Mucosa of descending colon (tissue), 3 donors: ENCODE data around the gene TRAPPC8. TPM values are rescaled to one million over a fixed set of nuclear protein-coding genes. Genes with fewer than 3 reads are reported as not detected.
"Not testable (repeated sequence)": the region's sequence is repeated elsewhere in the genome, so short reads cannot be mapped to it uniquely, and the experiment has no call there.

Source experiments
- ATAC-seq: fragments of 200-7000 bp; cut with Tn5 transposase; one replicate; pipeline ENCODE4 v1.9.1; 2020; ENCODE audit warnings: mild to moderate bottlenecking, moderate library complexity
- DNase-seq, 3 donors: peaks; one replicate each; pipeline ENCODE4 v3.0.0-alpha.2; 2020
- H3K36me3 ChIP-seq: fragments of 200-600 bp; one replicate; pipeline ENCODE4 v1.8.0; 2021; ENCODE audit warnings: low read depth, mild to moderate bottlenecking
- H3K4me1 ChIP-seq: fragments of 200-600 bp; one replicate; pipeline ENCODE4 v1.8.0; 2021; ENCODE audit warnings: low read depth, mild to moderate bottlenecking
- H3K4me3 ChIP-seq: fragments of 200-600 bp; one replicate; pipeline ENCODE4 v1.8.0; 2021; ENCODE audit warnings: mild to moderate bottlenecking
- H3K9me3 ChIP-seq: fragments of 200-600 bp; one replicate; pipeline ENCODE4 v1.8.0; 2021; ENCODE audit warnings: mild to moderate bottlenecking
- CTCF ChIP-seq: fragments of 200-600 bp; IDR thresholded peaks from one replicate; pipeline ENCODE4 v1.8.0; 2022; ENCODE audit warnings: antibody characterized with exemption, mild to moderate bottlenecking
- intact Hi-C, 2 donors: fragments of 100-400 bp; cut with DNase I in 1 of 2; cut with micrococcal nuclease in 1 of 2; formaldehyde crosslinking; loops; one replicate each; pipeline versions ENCODE4 v1.11.0 to v1.11.1; 2022; cut with DNase I, micrococcal nuclease
- total RNA-seq, 3 donors: library from RNA; stranded (reverse); fragmentation: NEBNext Ultra II Directional in 2 of 3; extraction: Animal tissue kit (Norgen Biotek cat#: 25700) in 2 of 3; gene quantifications; one replicate each; pipeline versions ENCODE4 v1.2.1 to v1.2.4, GENCODE V29; 2021 to 2023
- donor health status: DM: no; HTN: no; CAD: no; lungs with moderate emphysema.
- donor health status: DM: no; HTN: no; CAD: no.
- donor health status: DM: no; HTN: yes; CAD: no.

Gene TRAPPC8
- total RNA-seq, 3 donors from 2014 or later: 42.6 to 51.4 (median 51.2) TPM

- no peak for ATAC-seq
- no peak for DNase-seq
- no peak for TF ChIP-seq CTCF
- intact Hi-C loops: no loop called here
- no peaks in the 10 kb centered on the region for H3K36me3 ChIP-seq
- no peak overlapping the region for H3K4me3 ChIP-seq
- H3K4me1 ChIP-seq: no peaks in the 10 kb centered on the region
- no peaks in the 10 kb centered on the region for H3K9me3 ChIP-seq
Observed at GRCh38 chr18:31950583-31950982, 7.7 kb upstream of the TRAPPC8 start.

GRCh38 chr18:31948349-31948748 lies 5.4 kb upstream of the TRAPPC8 start:
- H3K9me3 ChIP-seq, H3K4me3 ChIP-seq, intact Hi-C loops, H3K36me3 ChIP-seq, DNase-seq, H3K4me1 ChIP-seq, ATAC-seq: not testable (repeated sequence)

- no peak for ATAC-seq
- Histone ChIP-seq H3K4me3 (no peak overlapping the region), H3K36me3 (no peaks in the 10 kb centered on the region), H3K9me3 (no peaks in the 10 kb centered on the region), H3K4me1 (peaks cover 9% of the 10 kb centered on the region)
- intact Hi-C loops: no loop called here
- TF ChIP-seq CTCF: no peak
- DNase-seq: no peak
Observed at GRCh38 chr18:31946305-31947046, 3.5 kb upstream of the TRAPPC8 start.

- Histone ChIP-seq H3K4me3 (no peak overlapping the region), H3K4me1 (peaks cover 16% of the 10 kb centered on the region), H3K36me3 (no peaks in the 10 kb centered on the region), H3K9me3 (no peaks in the 10 kb centered on the region)
- DNase-seq (no peak), ATAC-seq (no peak)
- no peak for TF ChIP-seq CTCF
- intact Hi-C loops: no loop called here
Observed at GRCh38 chr18:31943878-31944816, 1.2 kb upstream of the TRAPPC8 start.

GRCh38 chr18:31942291-31942998 lies 483 bp downstream of the TRAPPC8 start:
- H3K4me3 ChIP-seq: peak overlapping the region; percentile 58
- H3K36me3 ChIP-seq: no peaks in the 10 kb centered on the region
- TF ChIP-seq CTCF: no peak
- DNase-seq (peak; percentile 55 to 73 (median 66)), ATAC-seq (peak; percentile 63)
- peaks cover 16% of the 10 kb centered on the region for H3K4me1 ChIP-seq
- no peaks in the 10 kb centered on the region for H3K9me3 ChIP-seq
- intact Hi-C loops: no loop called here
